GM21360 (cell line): ENCODE measurements around the gene GRIK1.

ENCODE experiments used
- ATAC-seq: cut with Tn5 transposase; IDR thresholded peaks from one replicate; pipeline ENCODE4 v1.9.1; 2021; ENCODE audit warnings: mild to moderate bottlenecking, moderate library complexity; ENCODE audit not compliant: unreplicated experiment

Gene GRIK1

DNA sequence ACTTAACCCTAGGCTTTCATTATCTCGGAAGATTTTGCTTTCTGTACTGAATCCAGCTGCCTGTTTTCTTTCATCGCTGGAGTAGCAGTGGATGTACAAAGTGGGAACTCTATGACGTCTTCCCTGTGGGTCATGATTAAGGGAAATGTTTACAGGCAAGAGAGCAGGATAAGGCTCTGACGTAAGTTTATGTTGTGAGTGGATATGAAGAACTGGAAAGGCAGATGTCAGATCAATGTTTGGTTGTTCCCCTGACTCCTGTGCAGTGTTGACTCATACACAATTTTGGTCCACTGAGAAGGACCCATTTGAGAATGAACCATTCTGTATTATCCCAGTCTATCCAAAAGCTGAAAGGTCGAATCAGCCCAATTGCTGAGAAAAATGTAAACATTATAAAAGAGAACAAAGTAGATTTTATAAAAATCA lies 292.4 kb downstream of the GRIK1 start:
- ATAC-seq = no peak

DNA sequence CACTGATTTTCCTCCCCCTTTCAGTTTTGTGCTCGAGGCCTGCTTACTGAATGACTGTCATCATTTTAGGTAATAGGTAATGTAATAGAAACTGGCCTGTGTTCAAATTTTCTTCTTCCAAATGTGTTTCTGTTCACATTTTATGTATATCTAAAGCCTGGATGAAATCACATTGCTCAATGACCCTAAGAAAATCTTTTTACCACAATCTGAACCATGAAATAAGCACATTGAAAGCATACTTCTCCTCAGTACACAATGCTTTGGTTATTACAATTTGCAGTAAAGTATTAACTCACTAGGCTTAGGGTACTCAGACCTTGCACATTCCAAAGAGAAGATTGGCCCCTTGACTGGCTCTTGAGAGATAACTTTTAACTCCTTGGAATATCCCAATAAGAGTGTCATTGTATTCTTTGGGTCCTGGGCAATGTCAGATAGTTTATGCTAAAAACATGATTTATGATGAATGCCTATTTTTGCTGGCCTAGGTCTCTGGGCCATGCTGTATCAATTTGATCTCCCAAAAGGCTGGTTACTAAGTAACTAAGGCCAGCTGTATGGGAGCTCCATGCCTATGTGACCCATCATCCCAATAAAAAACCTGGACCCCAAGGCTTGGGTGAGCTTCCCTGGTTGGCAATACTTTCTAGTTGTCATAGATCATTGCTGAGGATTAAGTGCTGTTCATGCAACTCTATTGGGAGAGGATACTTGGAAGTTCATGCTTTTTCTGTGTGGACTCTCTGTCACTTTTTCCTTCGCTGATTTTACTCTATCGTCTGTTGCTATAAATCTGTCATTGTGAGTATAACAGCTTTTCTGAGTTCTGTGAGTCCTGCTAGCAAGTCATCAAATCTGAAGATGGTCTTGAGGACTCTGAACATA lies 293.9 kb downstream of the GRIK1 start:
- ATAC-seq = no peak

DNA sequence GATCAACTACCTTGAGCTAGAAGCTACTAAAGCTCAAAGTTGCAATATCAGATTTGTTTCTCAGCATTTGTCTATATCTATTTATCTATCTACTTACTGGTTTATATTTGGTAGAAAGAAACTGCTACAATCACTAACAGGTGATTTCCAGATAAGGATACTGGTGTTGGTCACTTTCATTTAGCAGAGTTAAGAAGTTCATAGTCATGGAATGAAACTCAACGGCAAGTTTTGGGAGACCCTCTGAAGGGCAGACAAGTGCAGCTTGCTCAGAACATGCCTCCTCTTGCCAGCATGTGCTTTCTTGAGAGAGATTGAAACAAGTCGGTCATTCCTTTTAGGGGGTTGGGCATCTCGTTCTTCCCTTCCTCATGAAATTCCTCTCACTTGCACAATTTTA lies 296.5 kb downstream of the GRIK1 start:
- ATAC-seq = no peak

DNA sequence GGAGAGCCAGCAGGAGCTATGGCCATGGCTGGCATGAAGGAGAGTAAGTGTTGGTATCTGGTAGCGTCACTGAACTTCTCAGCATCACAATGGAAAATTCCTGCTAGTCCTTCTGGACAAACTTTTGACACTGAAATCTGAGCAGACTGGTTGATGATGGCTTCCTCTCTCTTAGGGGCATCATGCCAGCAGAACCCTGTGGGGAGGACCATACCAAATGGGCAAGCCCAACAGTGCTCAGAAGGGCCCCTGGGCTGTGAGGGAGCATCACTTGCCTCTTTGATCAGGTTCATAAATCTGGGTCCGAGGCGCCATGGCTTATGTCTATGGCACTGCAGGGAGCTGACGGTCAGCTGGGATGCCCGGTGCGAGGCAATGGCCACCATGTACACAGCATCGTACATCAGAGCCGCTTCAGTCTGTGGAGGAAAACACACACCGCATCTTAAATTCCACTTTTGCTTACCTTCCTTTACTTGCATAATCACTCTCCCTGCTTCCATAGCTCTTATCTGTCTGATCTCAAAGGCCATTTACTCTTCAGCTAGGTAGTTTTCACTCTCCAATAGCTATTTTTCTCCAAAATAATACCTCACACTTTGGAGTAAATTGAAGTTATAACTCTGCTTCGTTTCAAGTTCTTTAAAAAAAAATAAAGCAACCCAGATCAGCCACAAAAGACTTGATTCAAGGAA lies 297.1 kb downstream of the GRIK1 start:
- no peak for ATAC-seq

DNA sequence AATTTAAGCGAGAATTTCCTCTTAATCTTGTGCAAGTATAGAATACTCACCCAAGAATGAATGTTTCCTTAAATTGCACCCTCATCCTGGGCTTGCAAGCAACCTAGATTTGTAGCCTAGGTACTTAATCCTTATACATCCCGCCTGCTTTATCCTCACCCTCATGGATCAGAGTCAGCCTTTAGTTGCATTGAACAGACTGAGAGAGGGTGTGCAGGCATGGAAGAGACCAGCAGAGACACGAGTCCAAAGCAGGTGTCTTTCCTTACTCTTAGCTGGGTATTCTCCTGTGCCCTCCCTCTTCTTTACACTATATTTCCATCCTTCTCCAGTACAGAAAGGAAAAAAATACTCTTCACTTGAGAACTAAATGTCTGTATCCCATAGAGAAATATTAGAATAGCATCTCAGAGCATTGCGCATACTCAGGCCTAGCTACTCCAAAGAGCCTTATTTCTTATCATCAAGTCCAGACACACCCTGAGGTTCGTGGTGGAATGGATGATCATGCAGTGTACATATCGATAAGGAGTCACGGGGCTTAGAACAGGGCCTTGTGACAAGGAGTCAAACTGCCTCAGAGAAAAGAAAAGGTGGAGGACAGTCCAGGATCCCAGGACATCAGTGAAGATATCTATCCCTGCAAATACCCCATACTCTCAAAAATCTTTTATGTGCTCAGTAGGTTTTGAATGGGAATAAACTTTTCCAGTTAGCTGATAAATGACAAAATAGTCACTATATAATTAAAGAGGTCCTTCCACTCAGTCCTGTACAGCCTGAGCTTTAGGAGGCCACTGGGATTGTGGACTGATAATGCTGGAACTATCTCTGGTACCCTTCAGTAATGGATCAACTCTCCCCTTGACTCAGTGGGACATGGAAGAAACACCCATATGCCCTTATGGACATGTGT lies 297.9 kb downstream of the GRIK1 start:
- no peak for ATAC-seq

DNA sequence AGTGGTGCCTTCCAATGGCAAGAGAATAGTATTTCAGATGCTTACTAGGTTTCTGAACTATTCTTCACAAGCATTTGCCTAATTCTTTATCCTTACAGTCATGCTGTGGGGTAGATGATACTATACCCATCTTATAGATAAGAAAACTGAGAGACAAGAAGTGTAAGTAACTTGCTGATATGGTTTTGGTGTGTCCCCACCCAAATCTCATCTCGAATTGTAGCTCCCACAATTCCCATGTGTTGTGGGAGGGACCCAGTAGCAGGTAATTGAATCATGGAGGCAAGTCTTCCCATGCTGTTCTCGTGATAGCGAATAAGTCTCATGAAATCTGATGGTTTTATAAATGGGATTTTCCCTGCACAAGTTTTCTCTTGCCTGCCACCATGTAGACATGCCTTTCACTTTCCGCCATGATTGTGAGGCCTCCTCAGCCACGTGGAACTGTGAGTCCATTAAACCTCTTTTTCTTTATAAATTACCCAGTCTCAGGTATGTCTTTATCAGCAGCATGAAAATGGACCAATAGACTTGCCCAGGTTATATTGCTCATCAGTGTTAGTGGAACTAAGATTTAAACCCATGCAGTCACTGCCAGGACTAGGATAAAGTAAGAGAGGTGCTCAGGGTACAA lies 298.7 kb downstream of the GRIK1 start:
- ATAC-seq = no peak

DNA sequence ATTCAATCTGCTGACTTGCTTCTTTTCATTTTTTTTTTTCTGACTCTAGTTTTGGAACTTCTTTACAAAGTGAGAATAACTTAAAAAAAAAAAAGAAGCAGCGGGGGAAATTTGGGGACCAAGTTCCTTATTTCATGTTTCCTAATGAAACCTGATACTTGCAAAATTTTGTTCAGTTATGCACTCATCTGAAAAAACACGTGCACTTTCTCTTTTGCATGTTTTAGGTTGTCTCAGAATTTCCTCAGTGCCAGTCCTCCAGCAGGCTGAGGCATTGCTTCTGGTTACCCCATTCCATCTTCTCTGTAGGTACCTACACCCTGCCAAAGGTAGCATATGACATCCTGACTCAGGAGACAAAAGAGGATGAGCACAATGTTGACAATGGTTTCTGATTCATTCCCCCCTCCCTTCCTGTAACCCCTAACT lies 299.7 kb downstream of the GRIK1 start:
- ATAC-seq = peak; percentile 63

DNA sequence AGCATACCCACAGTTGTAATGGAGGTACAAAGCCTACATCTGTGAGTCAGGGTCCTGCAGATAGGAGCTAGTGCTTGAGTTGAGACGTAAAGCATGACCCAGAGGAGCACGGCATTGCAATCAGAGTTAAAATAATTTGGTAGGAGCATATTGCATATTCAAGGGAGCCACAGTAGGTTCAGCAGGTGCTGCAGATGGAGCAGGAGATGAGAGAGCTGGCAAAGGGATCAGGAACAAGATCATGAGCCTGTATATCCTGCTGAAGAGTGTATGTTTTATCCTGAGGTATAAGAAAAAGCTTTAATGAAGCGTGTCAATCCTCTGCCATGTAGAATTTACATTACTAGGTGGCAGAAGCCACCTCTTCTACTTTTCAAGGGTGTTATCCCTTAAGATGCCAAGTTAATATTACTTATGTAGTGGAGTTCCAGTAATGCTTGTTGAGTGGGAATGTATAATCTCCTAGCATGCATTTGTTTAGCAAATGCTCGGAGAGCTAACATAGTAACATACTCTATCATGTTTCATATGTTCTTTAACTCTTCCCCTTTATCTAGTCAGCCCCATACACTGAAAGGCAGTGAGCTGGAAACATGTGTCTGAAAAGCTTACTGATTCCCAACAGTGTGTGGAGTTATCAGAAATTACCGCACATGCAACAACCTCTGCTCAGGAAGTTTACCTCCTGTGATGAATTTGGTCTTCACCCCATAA lies 300.3 kb downstream of the GRIK1 start:
- ATAC-seq = peak; percentile 30

DNA sequence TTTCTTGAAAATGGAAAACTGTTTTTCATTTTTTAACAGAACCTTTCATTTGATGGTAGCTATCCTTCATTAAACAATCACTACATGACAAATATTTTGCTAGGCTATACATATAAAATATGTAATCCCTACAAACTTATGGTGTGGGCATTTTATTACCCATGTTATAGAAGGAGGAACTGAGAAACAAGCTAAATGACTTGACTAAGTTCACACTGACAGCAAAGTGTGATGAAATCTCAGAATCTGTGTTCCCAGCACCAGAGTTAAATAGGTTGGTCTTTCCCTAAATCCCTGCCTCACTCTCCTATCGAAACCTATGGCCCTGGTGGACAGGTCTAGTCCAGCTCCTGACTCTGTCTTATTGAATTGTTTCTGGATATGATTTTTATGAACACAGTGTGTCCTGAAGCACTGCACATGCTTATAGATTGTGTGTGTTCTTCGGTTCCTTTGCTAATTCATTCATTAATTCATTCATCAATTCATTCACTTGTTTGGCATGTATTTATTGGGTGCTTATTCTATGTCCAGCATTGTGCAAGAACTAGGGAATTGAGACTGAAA lies 301.0 kb downstream of the GRIK1 start:
- ATAC-seq = peak; percentile 46

DNA sequence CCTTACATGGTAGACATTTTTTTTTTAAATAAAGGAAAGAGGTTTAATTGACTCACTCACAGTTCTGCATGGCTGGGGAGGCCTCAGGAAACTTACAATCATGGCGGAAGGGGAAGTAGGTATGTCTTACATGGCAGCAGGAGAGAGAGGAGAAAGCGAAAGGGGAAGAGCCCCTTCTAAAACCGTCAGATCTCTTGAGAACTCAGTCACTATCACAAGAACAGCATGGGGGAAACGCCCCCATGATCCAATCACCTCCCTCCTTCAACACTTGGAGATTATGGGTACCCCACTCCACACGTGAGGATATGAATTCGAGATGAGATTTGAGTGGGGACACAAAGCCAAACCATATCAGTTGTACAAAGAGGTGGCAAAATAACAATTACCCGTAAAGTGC lies 301.7 kb downstream of the GRIK1 start:
- ATAC-seq = no peak

DNA sequence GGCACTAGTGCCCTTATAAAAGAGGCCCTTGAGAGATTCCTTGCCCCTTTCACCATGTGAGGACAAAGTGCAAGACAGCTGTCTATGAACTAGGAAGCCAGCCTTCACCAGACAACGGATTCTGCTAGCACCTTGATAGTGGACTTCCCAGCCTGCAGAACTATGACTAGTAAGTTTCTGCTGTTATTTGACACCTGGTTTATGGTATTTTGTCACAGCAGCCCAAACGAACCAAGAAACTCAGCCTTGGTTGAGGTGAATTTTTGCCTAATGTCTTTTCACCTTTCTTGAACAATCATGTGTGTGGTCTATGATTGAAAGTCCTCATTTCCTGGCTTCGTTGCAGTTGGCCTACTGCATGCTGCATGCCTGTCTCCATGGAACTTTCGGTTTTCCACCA lies 302.2 kb downstream of the GRIK1 start:
- ATAC-seq = no peak

DNA sequence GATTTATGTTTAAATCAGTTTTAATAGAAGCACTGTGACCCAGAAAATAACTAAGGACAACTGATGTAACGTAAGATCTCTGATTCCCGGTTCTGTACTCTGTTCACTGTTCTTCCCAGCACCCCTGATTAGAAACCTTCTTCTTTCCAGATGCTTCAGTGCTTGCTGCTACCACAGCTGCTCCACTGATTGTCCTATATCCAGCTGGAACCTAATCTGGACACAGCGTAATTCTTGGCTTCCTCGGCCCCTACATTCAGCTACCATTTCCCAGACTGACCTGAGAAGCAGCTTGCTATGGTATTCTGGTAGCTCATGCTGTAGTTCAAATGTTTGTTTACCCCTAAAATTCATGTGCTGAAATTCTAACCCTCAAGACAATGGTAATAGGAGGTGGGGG lies 302.7 kb downstream of the GRIK1 start:
- ATAC-seq = no peak

DNA sequence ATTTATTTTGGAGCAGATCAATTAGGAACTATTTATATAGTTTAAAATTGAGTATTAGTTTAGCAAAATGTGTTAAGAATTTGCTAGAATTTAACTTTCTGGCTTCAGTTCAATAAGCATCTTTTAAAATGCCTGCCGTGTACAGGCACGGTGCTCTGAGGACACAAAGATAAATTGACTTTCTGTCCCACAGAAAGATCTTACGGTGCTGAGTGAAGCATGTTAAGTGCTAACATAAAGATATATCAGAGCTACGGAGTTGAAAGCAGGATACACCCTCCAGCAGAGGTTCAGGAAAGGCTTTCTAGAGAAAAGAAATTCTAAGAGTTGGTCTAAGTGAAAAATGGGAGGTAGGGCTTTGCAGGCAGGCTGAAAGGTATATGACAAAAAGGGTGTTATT lies 305.4 kb downstream of the GRIK1 start:
- no peak for ATAC-seq

DNA sequence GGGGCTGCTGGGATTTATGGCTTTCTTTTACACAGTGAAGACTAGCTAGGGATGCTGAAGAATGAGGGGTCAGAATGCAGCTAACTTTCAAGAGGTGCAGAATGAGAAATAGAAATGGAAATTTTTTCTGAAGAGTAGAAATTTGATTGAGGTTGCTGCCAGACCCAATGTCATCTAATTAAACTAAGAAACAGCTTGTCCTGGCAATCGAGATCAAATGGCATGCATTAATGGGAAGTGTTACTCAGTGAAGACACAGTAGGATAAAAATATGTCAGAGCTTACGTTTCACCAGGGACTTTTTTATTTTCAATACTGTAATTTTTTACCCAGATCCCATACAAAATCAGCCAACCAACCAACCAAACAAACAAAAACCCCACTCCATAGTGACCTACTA lies 306.0 kb downstream of the GRIK1 start:
- no peak for ATAC-seq

DNA sequence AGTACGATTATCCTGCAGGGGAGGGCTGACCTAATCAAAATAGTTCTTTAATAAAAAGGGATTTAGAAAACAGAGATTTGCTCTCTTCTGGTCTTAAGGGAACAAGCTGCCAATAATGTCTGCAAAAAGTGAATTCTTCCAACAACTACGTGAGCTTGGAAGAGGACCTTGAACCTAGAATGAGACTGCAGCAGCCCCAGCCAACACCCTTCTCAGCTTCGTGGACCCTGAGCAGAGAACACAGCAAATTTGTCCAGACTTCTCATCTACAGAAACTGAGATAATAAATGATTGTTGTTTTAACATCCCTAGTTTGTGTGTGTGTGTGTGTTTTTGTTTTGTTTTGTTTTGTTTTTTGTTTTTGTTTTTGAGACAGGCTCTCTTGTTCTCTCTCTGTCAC lies 309.4 kb downstream of the GRIK1 start:
- ATAC-seq = no peak

DNA sequence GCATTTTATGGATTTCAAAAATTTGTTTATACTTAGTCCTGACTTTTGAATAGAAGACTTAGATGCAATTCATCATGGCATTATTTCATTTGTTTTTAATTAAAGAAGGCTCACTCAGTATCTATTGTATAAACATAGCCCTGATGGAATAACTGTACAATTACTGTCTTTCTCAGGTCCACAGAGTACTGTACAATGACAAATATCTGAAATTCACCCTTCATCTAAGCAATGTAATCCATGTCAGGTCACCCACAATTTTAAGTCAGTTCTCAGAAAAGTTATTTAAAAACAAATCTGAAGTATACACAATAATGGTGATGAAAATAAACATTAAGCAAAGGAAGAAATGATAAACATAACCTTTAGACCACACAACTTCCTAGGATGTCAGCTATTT lies 311.9 kb downstream of the GRIK1 start:
- no peak for ATAC-seq

DNA sequence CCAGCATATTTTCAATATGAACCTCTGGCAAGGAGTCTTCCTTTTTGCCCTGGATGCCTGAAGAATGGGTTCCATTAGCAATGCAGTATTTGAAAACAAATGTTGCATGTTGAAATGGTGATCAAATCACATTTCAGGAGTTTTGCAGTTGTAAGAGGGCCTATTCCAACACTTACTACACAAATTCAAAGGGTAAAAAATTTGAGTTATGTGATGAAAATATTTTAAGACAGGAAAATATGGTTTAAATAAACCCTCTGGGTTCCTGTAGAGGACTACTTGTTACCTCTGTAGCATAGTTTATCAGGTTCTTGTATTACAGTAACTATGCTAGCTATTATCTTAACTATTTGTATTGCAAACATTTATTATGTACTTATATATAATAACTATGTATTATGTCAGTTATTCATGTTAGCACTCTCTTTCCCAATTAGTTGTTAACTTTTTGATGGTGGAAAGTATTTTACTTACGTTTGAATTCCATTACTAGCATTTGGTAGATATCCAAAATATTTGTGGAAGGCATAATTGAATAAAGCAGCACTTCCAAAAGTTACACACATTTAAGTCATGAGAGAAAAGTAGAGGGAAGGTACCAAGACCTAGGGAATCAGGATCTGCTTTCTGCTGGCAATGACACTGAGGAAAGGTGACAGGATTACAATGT lies 312.9 kb downstream of the GRIK1 start:
- no peak for ATAC-seq

DNA sequence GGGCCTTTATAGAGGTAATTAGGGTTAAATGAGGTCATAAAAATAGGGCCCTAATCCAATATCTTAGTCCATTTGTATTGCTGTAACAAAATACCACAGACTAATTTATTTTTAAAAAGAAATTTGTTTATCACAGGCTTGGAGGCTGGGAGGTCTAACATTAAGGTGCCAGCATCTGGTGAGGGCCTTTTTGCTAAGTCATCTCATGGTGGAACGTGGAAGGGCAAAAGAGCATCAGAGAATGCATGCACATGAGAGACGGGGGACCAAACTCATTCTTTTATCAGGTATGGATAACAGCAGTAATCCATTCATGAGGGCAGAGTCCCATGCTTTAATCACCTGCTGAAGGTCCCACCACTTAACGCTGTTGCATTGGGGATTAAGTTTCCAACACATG lies 313.8 kb downstream of the GRIK1 start:
- ATAC-seq = no peak

DNA sequence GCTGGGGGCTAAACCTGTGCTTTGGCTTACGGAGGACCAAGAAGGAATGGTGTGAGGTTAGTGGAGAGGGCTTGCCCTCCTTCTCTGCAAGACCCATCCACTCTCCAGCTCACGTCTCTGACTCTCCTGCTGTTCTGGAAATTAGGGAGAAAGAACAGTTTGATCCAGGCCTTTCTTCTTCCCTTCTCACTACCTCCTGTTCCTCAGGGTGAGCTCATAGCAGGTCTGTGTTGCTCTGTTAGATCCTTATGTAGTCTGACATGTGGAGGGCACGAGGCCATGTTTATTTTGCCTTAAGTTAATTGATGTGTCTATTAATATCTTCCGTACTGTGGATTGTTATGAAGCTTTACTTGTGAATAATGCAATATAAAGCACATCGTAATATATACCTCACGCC lies 315.0 kb downstream of the GRIK1 start:
- ATAC-seq = no peak
